IPS-20b (cell line): Measurements from ENCODE around the gene FBXL12.
"Not testable (repeated sequence)": the region's sequence is repeated elsewhere in the genome, so short reads cannot be mapped to it uniquely, and the experiment has no call there.

ENCODE experiments used
- H3K27ac ChIP-seq: one replicate; pipeline ENCODE4 v1.5.1; 2013; ENCODE audit warnings: low read length
- H3K27me3 ChIP-seq: 2 replicates; pipeline ENCODE4 v1.6.1; 2013; ENCODE audit warnings: mild to moderate bottlenecking, low read length, inconsistent platforms; ENCODE audit not compliant: insufficient read depth
- H3K36me3 ChIP-seq: 2 replicates; pipeline ENCODE4 v1.6.1; 2013; ENCODE audit warnings: low read depth, mild to moderate bottlenecking, inconsistent platforms, low read length, moderate library complexity; ENCODE audit not compliant: insufficient read depth
- H3K4me1 ChIP-seq: 2 replicates; pipeline ENCODE4 v1.6.1; 2013; ENCODE audit warnings: mild to moderate bottlenecking, control low read depth, inconsistent platforms, low read length, moderate library complexity; ENCODE audit not compliant: insufficient read depth
- H3K4me3 ChIP-seq: 2 replicates; pipeline ENCODE4 v1.5.1; 2013; ENCODE audit warnings: mild to moderate bottlenecking, low read length, inconsistent platforms
- H3K9ac ChIP-seq: 2 replicates; pipeline ENCODE4 v1.6.1; 2013; ENCODE audit warnings: low read depth, mild to moderate bottlenecking, inconsistent platforms, low read length, moderate library complexity
- H3K9me3 ChIP-seq: 2 replicates; pipeline ENCODE4 v1.6.1; 2013; ENCODE audit warnings: mild to moderate bottlenecking, low read depth, low read length, inconsistent platforms; ENCODE audit not compliant: insufficient read depth

The FBXL12 gene

DNA sequence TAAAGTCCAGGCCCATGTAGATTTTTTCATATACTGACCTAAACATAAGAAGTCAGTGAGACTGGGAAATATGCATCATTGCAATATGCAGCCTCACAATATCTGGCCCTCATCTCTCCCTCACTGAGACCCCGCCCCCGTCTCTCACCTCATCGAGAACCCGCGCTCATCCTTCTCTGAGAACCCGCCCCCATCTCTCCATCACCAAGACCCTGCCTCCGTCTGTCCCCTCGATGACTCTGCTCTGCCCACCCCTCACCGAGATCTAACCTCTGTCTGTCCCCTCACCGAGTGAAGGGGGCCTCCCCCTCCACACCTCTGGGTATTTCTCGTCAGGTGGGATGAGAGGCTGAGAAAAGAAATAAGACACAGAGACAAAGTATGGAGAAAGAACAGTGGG is 29.8 kb downstream of the FBXL12 start:
- H3K4me1 ChIP-seq, result peaks cover 6% of the 10 kb centered on the region; the same call in 1 of the 2 replicates
- no peak overlapping the region for H3K9ac ChIP-seq
- H3K9me3 ChIP-seq, result no peaks in the 10 kb centered on the region
- H3K27ac ChIP-seq, result no peak overlapping the region
- H3K4me3 ChIP-seq, result no peak overlapping the region
- H3K36me3 ChIP-seq, result no peaks in the 10 kb centered on the region
- no peaks in the 10 kb centered on the region for H3K27me3 ChIP-seq

DNA sequence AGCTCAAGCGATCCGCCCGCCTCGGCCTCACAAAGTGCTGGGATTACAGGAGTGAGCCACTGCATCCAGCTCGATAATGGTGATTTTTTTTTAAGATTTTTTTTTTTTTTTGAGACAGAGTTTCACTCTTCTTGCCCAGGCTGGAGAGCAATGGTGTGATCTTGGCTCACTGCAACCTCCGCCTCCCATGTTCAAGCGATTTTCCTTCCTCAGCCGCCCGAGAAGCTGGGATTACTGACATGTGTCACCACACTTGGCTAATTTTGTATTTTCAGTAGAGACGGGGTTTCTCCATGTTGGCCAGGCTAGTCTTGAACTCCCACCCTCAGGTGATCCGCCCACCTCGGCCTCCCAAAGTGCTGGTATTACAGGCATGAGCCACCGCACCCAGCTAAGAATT is 30.3 kb downstream of the FBXL12 start:
- not testable (repeated sequence) for H3K9ac ChIP-seq, H3K4me3 ChIP-seq, H3K9me3 ChIP-seq, H3K27me3 ChIP-seq, H3K4me1 ChIP-seq, H3K27ac ChIP-seq, H3K36me3 ChIP-seq

DNA sequence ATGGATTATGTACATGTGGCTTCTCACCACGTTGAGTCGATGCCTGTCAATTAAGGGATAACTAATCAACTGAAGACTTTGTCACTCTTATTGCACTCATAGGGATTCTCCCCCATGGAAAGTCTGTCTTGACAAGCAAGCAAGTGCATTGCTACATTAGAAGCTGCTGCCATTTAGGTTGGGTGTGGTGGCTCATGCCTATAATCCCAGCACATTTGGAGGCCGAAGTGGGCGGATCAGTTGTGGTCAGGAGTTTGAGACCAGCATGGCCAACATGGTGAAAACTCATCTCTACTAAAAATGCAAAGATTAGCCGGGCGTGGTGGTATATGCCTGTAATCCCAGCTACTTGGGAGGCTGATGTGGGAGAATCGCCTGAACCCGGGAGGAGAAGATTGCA is 32.1 kb downstream of the FBXL12 start:
- Histone ChIP-seq H3K27me3 (no peaks in the 10 kb centered on the region), H3K36me3 (no peaks in the 10 kb centered on the region), H3K4me1 (peaks cover 6% of the 10 kb centered on the region; the same call in 1 of the 2 replicates), H3K9ac (peak overlapping the region; percentile 33; the same call in 1 of the 2 replicates), H3K27ac (no peak overlapping the region), H3K9me3 (no peaks in the 10 kb centered on the region), H3K4me3 (peak overlapping the region; percentile 79; the same call in 1 of the 2 replicates)

DNA sequence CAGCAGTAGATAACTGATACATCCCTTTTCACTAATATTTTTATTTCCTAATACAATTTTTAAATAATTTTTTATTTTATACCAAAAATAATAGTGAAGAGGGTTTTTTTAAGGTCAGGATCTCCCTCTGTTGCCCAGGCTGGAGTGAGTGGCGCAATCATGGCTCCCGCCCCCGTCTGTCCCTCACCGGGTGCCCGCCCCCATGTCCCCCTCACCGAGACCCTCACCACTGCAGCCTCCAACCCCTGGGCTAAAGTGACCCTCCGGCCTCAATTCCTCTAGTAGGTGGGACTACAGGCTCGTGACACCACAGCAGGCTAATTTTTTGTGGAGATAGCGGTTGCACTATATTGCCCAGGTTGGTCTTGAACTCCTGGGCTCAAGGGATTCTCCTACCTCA is 32.5 kb downstream of the FBXL12 start:
- Histone ChIP-seq H3K9me3 (no peaks in the 10 kb centered on the region), H3K36me3 (no peaks in the 10 kb centered on the region), H3K27ac (no peak overlapping the region), H3K4me3 (peak overlapping the region; percentile 79), H3K4me1 (peaks cover 6% of the 10 kb centered on the region; the same call in 1 of the 2 replicates), H3K27me3 (no peaks in the 10 kb centered on the region), H3K9ac (peak overlapping the region; percentile 82; the same call in 1 of the 2 replicates)

DNA sequence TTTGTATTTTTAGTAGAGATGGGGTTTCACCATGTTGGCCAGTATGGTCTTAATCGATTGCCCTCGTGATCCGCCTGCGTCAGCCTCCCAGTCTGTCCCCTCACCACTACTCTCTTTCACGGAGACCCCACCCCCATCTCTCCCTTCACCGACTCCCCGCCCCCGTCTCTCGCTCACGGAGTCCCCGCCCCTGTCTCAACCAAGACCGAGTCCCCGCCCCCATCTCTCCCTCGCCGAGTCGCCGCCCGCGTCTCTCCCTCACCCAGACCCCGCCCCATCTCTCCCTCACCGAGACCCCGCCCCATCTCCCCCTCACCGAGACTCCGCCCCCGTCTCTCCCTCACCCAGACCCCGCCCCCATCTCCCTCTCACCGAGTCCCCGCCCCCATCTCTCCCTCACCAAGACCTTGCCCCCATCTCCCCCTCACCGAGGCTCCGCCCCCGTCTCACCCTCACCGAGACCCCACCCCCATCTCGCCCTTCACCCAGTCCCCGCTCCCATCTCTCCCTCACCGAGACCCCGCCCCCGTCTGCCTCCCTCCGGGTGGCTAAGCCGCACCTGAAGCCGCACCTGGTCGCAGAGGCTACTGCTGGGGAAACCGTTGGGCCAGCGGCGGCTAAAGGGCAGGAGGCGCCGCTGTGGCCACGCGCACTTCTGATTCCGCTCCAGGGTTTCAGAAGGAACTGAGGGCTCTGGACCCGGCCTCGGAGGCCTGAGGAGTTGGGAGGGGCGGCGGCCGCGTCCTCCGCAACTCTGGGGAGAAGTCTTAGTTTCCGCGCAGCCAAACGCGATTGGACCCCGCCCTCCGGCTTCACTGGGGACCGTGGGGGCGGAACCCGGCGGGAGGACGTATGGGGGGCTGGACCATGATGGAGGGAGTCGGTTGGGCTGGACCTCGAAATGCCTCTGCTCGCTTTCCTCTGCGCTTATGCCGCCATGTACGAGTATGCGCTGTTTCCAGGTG is 33.2 kb downstream of the FBXL12 start:
- H3K27me3 ChIP-seq, result no peaks in the 10 kb centered on the region
- peaks cover 6% of the 10 kb centered on the region; the same call in 1 of the 2 replicates for H3K4me1 ChIP-seq
- no peaks in the 10 kb centered on the region for H3K9me3 ChIP-seq
- peak overlapping the region; percentile 65 for H3K27ac ChIP-seq
- H3K36me3 ChIP-seq, result no peaks in the 10 kb centered on the region
- H3K4me3 ChIP-seq, result peak overlapping the region; percentile 84
- H3K9ac ChIP-seq, result peak overlapping the region; percentile 94

DNA sequence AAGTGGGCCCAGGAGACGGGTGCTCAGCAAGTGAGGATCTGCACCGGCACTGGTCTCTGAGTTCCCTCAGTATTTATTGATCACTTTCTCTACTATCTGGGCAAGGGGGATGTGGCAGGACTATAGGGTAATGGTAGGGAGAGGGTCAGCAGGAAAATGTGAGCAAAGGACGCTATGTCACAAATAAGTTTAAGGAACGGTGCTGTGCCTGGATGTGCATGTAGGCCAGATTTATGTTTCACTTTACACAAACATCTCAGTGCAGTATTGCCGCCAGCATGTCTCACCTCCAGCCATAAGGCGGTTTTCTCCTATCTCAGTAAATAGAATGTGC is 34.7 kb downstream of the FBXL12 start:
- H3K9ac ChIP-seq, result peak overlapping the region; percentile 94; the same call in 1 of the 2 replicates
- not testable (repeated sequence) for H3K27me3 ChIP-seq, H3K4me1 ChIP-seq, H3K27ac ChIP-seq, H3K36me3 ChIP-seq, H3K9me3 ChIP-seq
- H3K4me3 ChIP-seq, result peak overlapping the region; percentile 84; the same call in 1 of the 2 replicates

DNA sequence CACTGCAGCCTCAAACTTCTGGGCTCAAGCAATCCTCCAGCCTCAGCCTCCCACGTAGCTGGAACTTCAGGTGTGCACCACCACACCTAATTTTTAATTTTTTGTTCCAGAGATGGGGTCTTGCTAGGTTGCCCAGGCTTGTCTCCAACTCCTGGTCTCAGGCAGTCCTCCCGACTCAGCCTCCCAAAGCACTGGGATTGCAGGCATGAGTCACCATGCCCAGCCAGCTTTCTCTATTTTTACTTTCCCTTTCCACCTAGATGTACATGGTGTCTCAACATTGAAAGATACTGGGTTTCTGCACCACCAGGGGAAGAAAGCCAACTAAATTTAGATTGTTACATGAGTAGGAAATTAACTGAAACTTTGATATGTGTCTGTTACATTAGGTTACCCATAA is 36.5 kb downstream of the FBXL12 start:
- Histone ChIP-seq H3K9me3 (no peaks in the 10 kb centered on the region), H3K9ac (no peak overlapping the region), H3K27me3 (no peaks in the 10 kb centered on the region), H3K4me3 (no peak overlapping the region), H3K4me1 (peaks cover 6% of the 10 kb centered on the region; the same call in 1 of the 2 replicates), H3K36me3 (no peaks in the 10 kb centered on the region), H3K27ac (no peak overlapping the region)

DNA sequence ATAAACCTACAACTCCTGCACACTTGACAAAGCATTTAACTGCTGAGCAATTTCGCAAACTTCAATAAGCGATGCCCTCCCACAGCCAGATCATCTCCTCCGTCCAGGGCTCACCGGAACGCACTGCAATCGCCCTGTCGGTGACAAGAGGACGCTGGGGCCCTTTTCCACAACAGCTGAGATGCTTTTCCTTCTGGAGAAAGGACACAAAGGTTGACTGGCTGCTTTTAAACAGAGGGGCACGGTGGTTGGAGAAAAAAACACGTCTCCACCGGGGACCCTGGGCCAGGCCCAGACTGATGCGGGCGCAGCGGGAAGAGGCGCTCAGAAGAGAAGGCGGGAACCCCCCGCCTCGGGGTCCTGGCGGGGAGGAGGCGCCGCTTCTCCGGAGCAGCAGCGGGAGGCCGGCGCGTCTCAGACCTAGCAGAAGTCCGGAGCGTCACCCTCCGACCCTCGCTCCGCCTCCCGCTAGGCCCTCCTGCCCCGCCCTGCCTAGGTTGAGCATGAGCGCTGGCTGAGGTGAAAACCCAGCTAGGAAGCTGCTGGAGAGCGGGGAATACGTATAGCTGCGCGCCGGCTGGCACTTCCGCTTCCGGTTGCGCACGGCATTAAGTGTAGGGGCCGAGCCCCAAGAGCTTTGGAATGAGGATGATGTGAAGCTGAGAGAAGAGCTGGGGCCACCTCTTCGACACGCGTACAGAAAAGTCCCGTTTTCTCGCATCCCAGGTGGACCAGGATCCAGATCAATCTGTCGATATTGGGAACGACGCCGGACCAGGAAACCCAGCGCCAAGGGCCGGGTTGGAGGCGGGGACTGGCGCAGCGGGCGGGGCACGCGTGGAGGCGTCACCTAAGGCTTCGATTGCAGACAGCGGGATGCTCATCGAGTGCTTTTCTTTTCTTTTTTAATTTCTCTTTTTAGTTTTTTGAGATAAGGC is 50.4 kb downstream of the FBXL12 start, which contains the start of gene ZNF846:
TSS of gene ZNF846 (minus strand) at position 564 of the 938 bp plus-strand sequence. CDS start 3,788 bp downstream, outside the sequence.
- Histone ChIP-seq H3K9ac (peak within 1 kb of the TSS; percentile 95), H3K36me3 (0 out of 2 replicates have a peak, but pooled peaks cover 3% of the 10 kb centered on the region), H3K27me3 (no peaks in the 10 kb centered on the region), H3K4me3 (peak within 1 kb of the TSS; percentile 98), H3K4me1 (no peaks in the 10 kb centered on the region), H3K9me3 (peaks cover 3% of the 10 kb centered on the region; the same call in 1 of the 2 replicates), H3K27ac (peak within 1 kb of the TSS; percentile 96)
